Caco-2 (cell line): Measurements from ENCODE around the gene MYO15B. TPM values are rescaled to one million over a fixed set of nuclear protein-coding genes. Genes with fewer than 3 reads are reported as not detected.

ENCODE experiments used
- BruUV-seq: library from RNA; stranded (reverse); fragments of 400-500 nt; replicated peaks from 2 replicates; lab custom pipeline; 2021; lab: Mats Ljungman, UMichigan
- CTCF ChIA-PET: fragments of 300-600 bp; sonication (Branson Sonifier 250); formaldehyde crosslinking; loops from one replicate; lab custom pipeline; 2022; ENCODE audit warnings: antibody characterized with exemption; lab: Charles Lee
- POLR2A ChIA-PET: fragments of 300-600 bp; sonication (Branson Sonifier 250); formaldehyde crosslinking; loops from one replicate; lab custom pipeline; 2022; ENCODE audit warnings: antibody characterized with exemption; lab: Charles Lee
- DNase-seq, 2 experiments: peaks; one replicate each; pipeline versions ENCODE4 v3.0.0 to v3.0.0-alpha.2; 2020 to 2022
- H3K27me3 ChIP-seq: replicated peaks from 2 replicates; pipeline ENCODE4 v1.6.0; 2011; ENCODE audit warnings: low read length; ENCODE audit not compliant: control insufficient read depth, insufficient read depth
- H3K36me3 ChIP-seq: 2 replicates; pipeline ENCODE4 v1.5.1; 2011; ENCODE audit warnings: low read length; ENCODE audit not compliant: control insufficient read depth, insufficient read depth
- H3K4me1 ChIP-seq: fragments of 250-450 bp; sonication (Bioruptor Pico); 2 replicates; pipeline ENCODE4 v1.5.1; 2020; ENCODE audit warnings: mild to moderate bottlenecking
- H3K4me3 ChIP-seq: 2 replicates; pipeline ENCODE4 v1.5.1; 2011; ENCODE audit warnings: low read depth, mild to moderate bottlenecking, control low read depth, low read length
- H3K9me3 ChIP-seq: fragments of 250-450 bp; sonication (Bioruptor Pico); 2 replicates; pipeline ENCODE4 v1.5.1; 2020; ENCODE audit warnings: mild to moderate bottlenecking, moderate library complexity
- H3K27ac Mint-ChIP-seq: one replicate; pipeline ENCODE4 v1.8.0; 2022; ENCODE audit warnings: mixed read lengths; ENCODE audit not compliant: unreplicated experiment
- H3K27me3 Mint-ChIP-seq: one replicate; pipeline ENCODE4 v1.8.0; 2022; ENCODE audit warnings: mixed read lengths; ENCODE audit not compliant: insufficient read depth, unreplicated experiment
- H3K36me3 Mint-ChIP-seq: one replicate; pipeline ENCODE4 v1.8.0; 2022; ENCODE audit warnings: mild to moderate bottlenecking, mixed read lengths; ENCODE audit not compliant: insufficient read depth, unreplicated experiment
- H3K4me1 Mint-ChIP-seq: one replicate; pipeline ENCODE4 v1.8.0; 2022; ENCODE audit warnings: low read depth, mixed read lengths; ENCODE audit not compliant: unreplicated experiment
- H3K4me3 Mint-ChIP-seq: one replicate; pipeline ENCODE4 v1.8.0; 2022; ENCODE audit warnings: mild to moderate bottlenecking, moderate library complexity, mixed read lengths; ENCODE audit not compliant: unreplicated experiment
- H3K9me3 Mint-ChIP-seq: one replicate; pipeline ENCODE4 v1.8.0; 2022; ENCODE audit warnings: mixed read lengths; ENCODE audit not compliant: unreplicated experiment
- intact Hi-C: fragments of 100-400 bp; cut with micrococcal nuclease; formaldehyde crosslinking; loops from one replicate; pipeline ENCODE4 v1.10.0; 2022; ENCODE audit not compliant: unreplicated experiment
- total RNA-seq: library from RNA; stranded (reverse); gene quantifications from 2 replicates; pipeline ENCODE4 v1.2.3, GENCODE V29; 2022
- TF ChIP-seq, protein P1 (sequence below), 2 experiments: fragments of 200-600 bp in 1 of 2; IDR thresholded peaks; 1 replicate in 1 of 2; 2 replicates in 1 of 2; pipeline versions ENCODE4 v1.5.1 to v1.8.0; 2011 to 2022; ENCODE audit warnings: antibody characterized with exemption in 1 of 2, control low read depth in 1 of 2, inconsistent platforms in 1 of 2, low read depth in 1 of 2, low read length in 1 of 2, mild to moderate bottlenecking in 1 of 2, moderate library complexity in 1 of 2; ENCODE audit not compliant: insufficient read depth in 1 of 2, severe bottlenecking in 1 of 2, unreplicated experiment in 1 of 2

The MYO15B gene
- total RNA-seq, 1 experiment from 2014 or later, result 12.3 TPM

DNA sequence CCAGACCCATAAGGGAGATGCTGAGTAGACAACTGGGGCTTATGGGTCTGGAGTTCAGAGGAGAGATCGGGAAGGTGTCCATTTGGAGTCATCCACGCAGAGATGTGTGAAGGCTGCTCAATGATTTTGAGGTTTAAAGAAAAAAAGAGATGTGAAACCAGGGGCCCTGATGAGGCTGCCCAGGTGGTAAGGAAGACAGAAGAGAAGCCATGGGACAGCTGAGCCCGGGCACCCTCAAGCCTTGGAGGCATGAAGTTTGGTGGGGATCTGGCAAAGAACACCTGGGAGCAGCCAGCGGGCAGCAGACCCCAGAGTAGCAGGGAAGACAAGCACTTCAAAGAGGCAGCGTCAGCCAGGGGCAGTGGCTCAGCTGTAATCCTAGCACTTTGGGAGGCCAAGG lies 20.8 kb upstream of the MYO15B start:
- H3K4me1 Mint-ChIP-seq, result no peaks in the 10 kb centered on the region
- Histone ChIP-seq H3K27me3 (no peaks in the 10 kb centered on the region), H3K4me1 (peaks cover 8% of the 10 kb centered on the region; the same call in 1 of the 2 replicates), H3K9me3 (no peaks in the 10 kb centered on the region), H3K36me3 (peaks cover 4% of the 10 kb centered on the region), H3K4me3 (no peak overlapping the region)
- no TSS peak for BruUV-seq
- no peaks in the 10 kb centered on the region for H3K27me3 Mint-ChIP-seq
- TF ChIP-seq, protein P1, sequence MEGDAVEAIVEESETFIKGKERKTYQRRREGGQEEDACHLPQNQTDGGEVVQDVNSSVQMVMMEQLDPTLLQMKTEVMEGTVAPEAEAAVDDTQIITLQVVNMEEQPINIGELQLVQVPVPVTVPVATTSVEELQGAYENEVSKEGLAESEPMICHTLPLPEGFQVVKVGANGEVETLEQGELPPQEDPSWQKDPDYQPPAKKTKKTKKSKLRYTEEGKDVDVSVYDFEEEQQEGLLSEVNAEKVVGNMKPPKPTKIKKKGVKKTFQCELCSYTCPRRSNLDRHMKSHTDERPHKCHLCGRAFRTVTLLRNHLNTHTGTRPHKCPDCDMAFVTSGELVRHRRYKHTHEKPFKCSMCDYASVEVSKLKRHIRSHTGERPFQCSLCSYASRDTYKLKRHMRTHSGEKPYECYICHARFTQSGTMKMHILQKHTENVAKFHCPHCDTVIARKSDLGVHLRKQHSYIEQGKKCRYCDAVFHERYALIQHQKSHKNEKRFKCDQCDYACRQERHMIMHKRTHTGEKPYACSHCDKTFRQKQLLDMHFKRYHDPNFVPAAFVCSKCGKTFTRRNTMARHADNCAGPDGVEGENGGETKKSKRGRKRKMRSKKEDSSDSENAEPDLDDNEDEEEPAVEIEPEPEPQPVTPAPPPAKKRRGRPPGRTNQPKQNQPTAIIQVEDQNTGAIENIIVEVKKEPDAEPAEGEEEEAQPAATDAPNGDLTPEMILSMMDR (IDR thresholded peaks at IDR 0.05; ENCODE audit: insufficient read depth in 1 of 2, low read depth in 1 of 2, low read length in 1 of 2, severe bottlenecking in 1 of 2, unreplicated experiment in 1 of 2), result no peak
- H3K9me3 Mint-ChIP-seq, result no peaks in the 10 kb centered on the region
- POLR2A ChIA-PET, result no interaction called here
- intact Hi-C loops, result no loop called here
- no peak for DNase-seq
- no peak overlapping the region for H3K4me3 Mint-ChIP-seq
- no peak overlapping the region for H3K27ac Mint-ChIP-seq
- CTCF ChIA-PET, result no interaction called here
- peaks cover 82% of the 10 kb centered on the region for H3K36me3 Mint-ChIP-seq

DNA sequence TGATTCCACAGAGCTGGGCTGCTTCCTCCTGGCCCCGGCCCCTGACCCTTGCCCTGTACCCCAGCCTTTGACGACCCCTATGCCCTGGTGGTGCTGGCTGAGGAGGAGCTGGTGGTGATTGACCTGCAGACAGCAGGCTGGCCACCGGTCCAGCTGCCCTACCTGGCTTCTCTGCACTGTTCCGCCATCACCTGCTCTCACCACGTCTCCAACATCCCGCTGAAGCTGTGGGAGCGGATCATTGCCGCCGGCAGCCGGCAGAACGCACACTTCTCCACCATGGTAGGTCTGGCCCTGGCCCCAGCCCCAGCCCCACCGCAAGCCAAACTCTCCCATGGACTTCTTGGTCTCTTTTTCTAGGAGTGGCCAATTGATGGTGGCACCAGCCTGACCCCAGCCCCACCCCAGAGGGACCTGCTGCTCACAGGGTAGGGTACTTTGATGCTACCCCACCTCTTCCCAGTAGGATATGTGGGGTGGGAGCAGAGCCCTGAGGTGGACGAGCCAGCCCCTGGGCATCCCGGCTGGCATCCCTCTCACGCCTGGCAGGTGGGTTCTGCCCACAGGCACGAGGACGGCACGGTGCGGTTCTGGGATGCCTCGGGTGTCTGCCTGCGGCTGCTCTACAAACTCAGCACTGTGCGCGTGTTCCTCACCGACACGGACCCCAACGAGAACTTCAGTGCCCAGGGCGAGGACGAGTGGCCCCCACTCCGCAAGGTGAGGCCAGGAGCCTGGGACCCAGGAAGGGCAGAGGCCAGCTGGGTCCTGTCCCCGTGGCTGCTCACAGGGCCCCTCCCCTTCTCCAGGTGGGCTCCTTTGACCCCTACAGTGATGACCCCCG lies 19.0 kb upstream of the MYO15B start:
- no TSS peak for BruUV-seq
- Mint-ChIP-seq H3K27ac (no peak overlapping the region), H3K27me3 (no peaks in the 10 kb centered on the region), H3K36me3 (peaks cover 83% of the 10 kb centered on the region), H3K4me3 (no peak overlapping the region), H3K9me3 (no peaks in the 10 kb centered on the region), H3K4me1 (no peaks in the 10 kb centered on the region)
- peaks cover 3% of the 10 kb centered on the region for H3K36me3 ChIP-seq
- intact Hi-C loops, result no loop called here
- TF ChIP-seq, protein P1 (IDR thresholded peaks at IDR 0.05; ENCODE audit: insufficient read depth in 1 of 2, low read depth in 1 of 2, low read length in 1 of 2, severe bottlenecking in 1 of 2, unreplicated experiment in 1 of 2), result no peak
- H3K9me3 ChIP-seq, result no peaks in the 10 kb centered on the region
- H3K4me3 ChIP-seq, result no peak overlapping the region
- peaks cover 8% of the 10 kb centered on the region; the same call in 1 of the 2 replicates for H3K4me1 ChIP-seq
- CTCF ChIA-PET, result no interaction called here
- no peak for DNase-seq
- H3K27me3 ChIP-seq, result no peaks in the 10 kb centered on the region
- POLR2A ChIA-PET, result no interaction called here

DNA sequence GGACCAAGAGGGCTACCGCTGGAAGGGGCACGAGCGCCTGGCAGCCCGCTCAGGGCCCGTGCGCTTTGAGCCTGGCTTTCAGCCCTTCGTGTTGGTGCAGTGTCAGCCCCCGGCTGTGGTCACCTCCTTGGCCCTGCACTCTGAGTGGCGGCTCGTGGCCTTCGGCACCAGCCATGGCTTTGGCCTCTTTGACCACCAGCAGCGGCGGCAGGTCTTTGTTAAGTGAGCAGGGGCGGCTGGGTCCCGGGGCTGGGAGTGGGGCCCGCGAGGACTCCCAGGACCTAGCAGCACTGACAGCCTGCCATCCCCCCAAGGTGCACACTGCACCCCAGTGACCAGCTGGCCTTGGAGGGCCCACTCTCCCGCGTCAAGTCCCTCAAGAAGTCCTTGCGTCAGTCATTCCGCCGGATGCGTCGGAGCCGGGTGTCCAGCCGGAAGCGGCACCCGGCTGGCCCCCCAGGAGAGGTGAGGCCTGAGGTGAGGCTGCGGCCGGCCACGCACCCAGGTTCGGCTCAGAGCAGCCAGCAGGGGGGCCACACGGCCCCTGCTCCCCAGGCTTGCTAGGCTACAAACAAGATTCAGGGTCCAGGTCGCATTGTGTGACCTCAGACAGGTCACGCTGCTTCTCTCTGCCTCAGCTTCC lies 17.4 kb upstream of the MYO15B start:
- no TSS peak for BruUV-seq
- Mint-ChIP-seq H3K9me3 (no peaks in the 10 kb centered on the region), H3K27ac (no peak overlapping the region), H3K27me3 (no peaks in the 10 kb centered on the region), H3K4me3 (no peak overlapping the region), H3K36me3 (peaks cover 71% of the 10 kb centered on the region), H3K4me1 (no peaks in the 10 kb centered on the region)
- intact Hi-C loops, result no loop called here
- Histone ChIP-seq H3K4me1 (peaks cover 4% of the 10 kb centered on the region; the same call in 1 of the 2 replicates), H3K9me3 (no peaks in the 10 kb centered on the region), H3K4me3 (no peak overlapping the region), H3K36me3 (peaks cover 2% of the 10 kb centered on the region), H3K27me3 (no peaks in the 10 kb centered on the region)
- no peak for DNase-seq
- TF ChIP-seq, protein P1 (IDR thresholded peaks at IDR 0.05; ENCODE audit: insufficient read depth in 1 of 2, low read depth in 1 of 2, low read length in 1 of 2, severe bottlenecking in 1 of 2, unreplicated experiment in 1 of 2), result no peak
- ChIA-PET POLR2A (interaction anchor here (0.5 to 0.6 kb wide), 2 partner anchors 45 to 71 kb away, joined by 3 read pairs; partner anchors contain the start of gene LLGL2), CTCF (interaction anchor here (0.6 kb wide), 1 partner anchor 60 kb away, joined by 5 read pairs; no protein-coding TSS in a partner anchor)
